B cell (primary cell): Measurements from ENCODE around the gene ZER1. TPM values are rescaled to one million over a fixed set of nuclear protein-coding genes. Genes with fewer than 3 reads are reported as not detected.

Experiments used
- ATAC-seq: fragments of 200-7000 bp; cut with Tn5 transposase; one replicate; pipeline ENCODE4 v1.10.0; 2021; ENCODE audit warnings: low read depth, mild to moderate bottlenecking, moderate number of reproducible peaks, moderate library complexity
- CTCF ChIA-PET: fragments of 350-600 bp; sonication (Branson Sonifier 250); formaldehyde crosslinking; loops from one replicate; lab custom pipeline; 2021; ENCODE audit warnings: antibody characterized with exemption, inconsistent platforms; lab: Charles Lee
- POLR2A ChIA-PET: fragments of 350-600 bp; sonication (Branson Sonifier 250); formaldehyde crosslinking; loops from one replicate; lab custom pipeline; 2021; ENCODE audit warnings: antibody characterized with exemption; lab: Charles Lee
- DNase-seq: peaks from one replicate; pipeline ENCODE4 v3.0.0; 2013
- H2AFZ ChIP-seq: 2 replicates; pipeline ENCODE4 v1.6.1; 2012; ENCODE audit warnings: mild to moderate bottlenecking, low read depth, low read length; ENCODE audit not compliant: insufficient read depth, poor library complexity, severe bottlenecking
- H3K27ac ChIP-seq, 2 donors: 1 replicate in 1 of 2; 2 replicates in 1 of 2; pipeline ENCODE4 v1.5.1; 2012 to 2013; ENCODE audit warnings: low read length in 2 of 2, mild to moderate bottlenecking in 2 of 2, moderate library complexity in 1 of 2
- H3K27me3 ChIP-seq, 4 experiments: fragments of 200-600 bp in 1 of 4; sonication (generic) in 1 of 4; replicated peaks in 1 of 4; 1 replicate in 2 of 4; 2 replicates in 2 of 4; pipeline versions ENCODE4 v1.6.1 to v1.7.0; 2013 to 2016; ENCODE audit warnings: low read length in 3 of 4, mild to moderate bottlenecking in 2 of 4, mixed read lengths in 1 of 4, moderate library complexity in 1 of 4; ENCODE audit not compliant: insufficient read depth in 4 of 4, control insufficient read depth in 3 of 4; ENCODE audit errors: control extremely low read depth in 1 of 4
- H3K36me3 ChIP-seq, 2 experiments: replicated peaks in 1 of 2; 1 replicate in 1 of 2; 2 replicates in 1 of 2; pipeline versions ENCODE4 v1.6.1 to v1.7.1; 2013; ENCODE audit warnings: low read length in 1 of 2; ENCODE audit not compliant: insufficient read depth in 2 of 2, control insufficient read depth in 1 of 2; ENCODE audit errors: control extremely low read depth in 1 of 2, extremely low read depth in 1 of 2
- H3K4me1 ChIP-seq, 2 donors: fragments of 200-600 bp in 1 of 2; sonication (generic) in 1 of 2; 1 replicate in 1 of 2; 2 replicates in 1 of 2; pipeline versions ENCODE4 v1.5.1 to v1.6.1; 2013 to 2017; ENCODE audit warnings: low read length in 2 of 2; ENCODE audit not compliant: control insufficient read depth in 2 of 2, insufficient read depth in 2 of 2
- H3K4me2 ChIP-seq: replicated peaks from 2 replicates; pipeline ENCODE3; 2012; ENCODE audit warnings: mild to moderate bottlenecking, low read depth, low read length; ENCODE audit not compliant: poor library complexity, severe bottlenecking
- H3K4me3 ChIP-seq, 5 experiments: fragments of 200-600 bp in 1 of 5; sonication (generic) in 1 of 5; 1 replicate in 3 of 5; 2 replicates in 2 of 5; pipeline versions ENCODE4 v1.5.1 to v1.7.0; 2011 to 2016; ENCODE audit warnings: low read length in 4 of 5, mild to moderate bottlenecking in 4 of 5, low read depth in 2 of 5, control low read depth in 1 of 5, moderate library complexity in 1 of 5; ENCODE audit not compliant: insufficient read depth in 1 of 5; ENCODE audit errors: control extremely low read depth in 1 of 5, extremely low read depth in 1 of 5
- H3K79me2 ChIP-seq: fragments of 200-600 bp; sonication (generic); one replicate; pipeline ENCODE4 v1.6.0; 2016; ENCODE audit warnings: low read length; ENCODE audit not compliant: control insufficient read depth, insufficient read depth
- H3K9ac ChIP-seq: fragments of 200-600 bp; sonication (generic); 2 replicates; pipeline ENCODE4 v1.6.1; 2017; ENCODE audit warnings: mild to moderate bottlenecking, low read length, moderate library complexity
- H3K9me3 ChIP-seq, 3 donors: one replicate each; pipeline versions ENCODE4 v1.6.1 to v1.7.1; 2013; ENCODE audit warnings: low read length in 2 of 3; ENCODE audit not compliant: control insufficient read depth in 2 of 3, insufficient read depth in 1 of 3; ENCODE audit errors: control extremely low read depth in 1 of 3
- H4K20me1 ChIP-seq: 2 replicates; pipeline ENCODE4 v1.6.0; 2012; ENCODE audit warnings: mild to moderate bottlenecking, low read length; ENCODE audit not compliant: insufficient read depth, control insufficient read depth, poor library complexity, severe bottlenecking
- H3K27ac Mint-ChIP-seq: one replicate; pipeline ENCODE4 v1.8.0; 2021; ENCODE audit warnings: mixed read lengths
- H3K27me3 Mint-ChIP-seq: one replicate; pipeline ENCODE4 v1.8.0; 2021; ENCODE audit warnings: mixed read lengths
- H3K4me1 Mint-ChIP-seq: one replicate; pipeline ENCODE4 v1.8.0; 2021; ENCODE audit warnings: mixed read lengths
- H3K4me3 Mint-ChIP-seq: one replicate; pipeline ENCODE4 v1.8.0; 2021; ENCODE audit warnings: mixed read lengths
- H3K9me3 Mint-ChIP-seq: one replicate; pipeline ENCODE4 v1.8.0; 2022; ENCODE audit warnings: mixed read lengths; ENCODE audit not compliant: insufficient read depth
- EZH2 ChIP-seq: IDR thresholded peaks from 2 replicates; pipeline ENCODE4 v1.6.1; 2012; ENCODE audit warnings: borderline replicate concordance, low read depth, mild to moderate bottlenecking, moderate library complexity, low read length; ENCODE audit not compliant: insufficient read depth, poor library complexity, severe bottlenecking
- WGBS: methylation state at CpG from one replicate; pipeline ENCODE4 v1.1.5; 2013; ENCODE audit warnings: missing lambda C conversion rate; ENCODE audit not compliant: insufficient coverage; 5-methylcytosine and 5-hydroxymethylcytosine counted together
- intact Hi-C: fragments of 100-400 bp; cut with micrococcal nuclease; formaldehyde crosslinking; loops from one replicate; pipeline ENCODE4 v1.10.0; 2022
- polyA plus RNA-seq: library from polyadenylated mRNA; depleted of rRNA; stranded (reverse); fragments of >200 nt; gene quantifications from 2 replicates; pipeline ENCODE4 v1.2.3, GENCODE V29; 2012
- total RNA-seq, 2 donors: library from RNA; stranded (reverse); fragments of 120-200 nt in 1 of 2; gene quantifications; 1 replicate in 1 of 2; 2 replicates in 1 of 2; pipeline versions ENCODE4 v1.2.3 to v1.2.4, GENCODE V29; 2013 to 2022
- TF ChIP-seq, protein P1 (sequence below): fragments of 200-600 bp; IDR thresholded peaks from one replicate; pipeline ENCODE4 v1.8.0; 2022; ENCODE audit warnings: antibody characterized with exemption, mild to moderate bottlenecking

ZER1 gene
- total and polyA plus RNA-seq, 2 donors (not counting 1 experiment from before 2014, with no cell fraction given) = 26.9 to 42.2 TPM

DNA sequence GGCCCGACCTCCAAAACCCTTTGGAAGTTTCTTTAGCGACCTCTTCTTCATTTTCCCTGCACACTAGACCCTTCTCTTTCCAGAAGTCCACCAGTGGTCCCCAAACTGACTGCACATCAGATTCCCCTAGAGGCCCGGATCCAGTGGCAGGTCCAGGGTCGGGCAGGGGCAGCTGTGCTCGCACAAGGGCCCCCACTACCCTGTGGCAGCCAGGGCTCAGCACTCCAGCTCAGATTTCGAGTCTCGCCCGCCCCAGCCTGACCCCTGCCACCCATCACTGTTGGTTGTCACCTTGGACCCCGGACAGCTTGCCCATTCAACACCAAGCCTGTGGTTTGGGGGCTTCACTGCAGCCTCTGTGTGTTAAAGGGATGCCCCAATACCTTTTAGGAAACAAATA is 40.0 kb downstream of the ZER1 start:
- Histone ChIP-seq H3K36me3 (peaks cover 0 to 23% of the 10 kb centered on the region in 2 experiments), H3K9ac (no peak overlapping the region), H3K4me2 (no peak overlapping the region), H3K4me1 (no peaks in the 10 kb centered on the region), H3K4me3 (no peak overlapping the region), H3K9me3 (no peaks in the 10 kb centered on the region), H3K27me3 (no peaks in the 10 kb centered on the region), H3K79me2 (no peaks in the 10 kb centered on the region), H3K27ac (no peak overlapping the region), H4K20me1 (no peaks in the 10 kb centered on the region), H2AFZ (no peak overlapping the region)
- H3K27ac Mint-ChIP-seq = no peak overlapping the region
- ChIA-PET CTCF (no interaction called here), POLR2A (no interaction called here)
- no peaks in the 10 kb centered on the region for H3K9me3 Mint-ChIP-seq
- no peak for TF ChIP-seq EZH2
- TF ChIP-seq, protein P1, sequence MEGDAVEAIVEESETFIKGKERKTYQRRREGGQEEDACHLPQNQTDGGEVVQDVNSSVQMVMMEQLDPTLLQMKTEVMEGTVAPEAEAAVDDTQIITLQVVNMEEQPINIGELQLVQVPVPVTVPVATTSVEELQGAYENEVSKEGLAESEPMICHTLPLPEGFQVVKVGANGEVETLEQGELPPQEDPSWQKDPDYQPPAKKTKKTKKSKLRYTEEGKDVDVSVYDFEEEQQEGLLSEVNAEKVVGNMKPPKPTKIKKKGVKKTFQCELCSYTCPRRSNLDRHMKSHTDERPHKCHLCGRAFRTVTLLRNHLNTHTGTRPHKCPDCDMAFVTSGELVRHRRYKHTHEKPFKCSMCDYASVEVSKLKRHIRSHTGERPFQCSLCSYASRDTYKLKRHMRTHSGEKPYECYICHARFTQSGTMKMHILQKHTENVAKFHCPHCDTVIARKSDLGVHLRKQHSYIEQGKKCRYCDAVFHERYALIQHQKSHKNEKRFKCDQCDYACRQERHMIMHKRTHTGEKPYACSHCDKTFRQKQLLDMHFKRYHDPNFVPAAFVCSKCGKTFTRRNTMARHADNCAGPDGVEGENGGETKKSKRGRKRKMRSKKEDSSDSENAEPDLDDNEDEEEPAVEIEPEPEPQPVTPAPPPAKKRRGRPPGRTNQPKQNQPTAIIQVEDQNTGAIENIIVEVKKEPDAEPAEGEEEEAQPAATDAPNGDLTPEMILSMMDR = no peak
- intact Hi-C loops = no loop called here
- H3K27me3 Mint-ChIP-seq = no peaks in the 10 kb centered on the region
- H3K4me1 Mint-ChIP-seq = no peaks in the 10 kb centered on the region
- ATAC-seq (no peak), DNase-seq (no peak)
- no peak overlapping the region for H3K4me3 Mint-ChIP-seq
- 81% methylated on average over 9 of the region's 9 CpGs for WGBS

DNA sequence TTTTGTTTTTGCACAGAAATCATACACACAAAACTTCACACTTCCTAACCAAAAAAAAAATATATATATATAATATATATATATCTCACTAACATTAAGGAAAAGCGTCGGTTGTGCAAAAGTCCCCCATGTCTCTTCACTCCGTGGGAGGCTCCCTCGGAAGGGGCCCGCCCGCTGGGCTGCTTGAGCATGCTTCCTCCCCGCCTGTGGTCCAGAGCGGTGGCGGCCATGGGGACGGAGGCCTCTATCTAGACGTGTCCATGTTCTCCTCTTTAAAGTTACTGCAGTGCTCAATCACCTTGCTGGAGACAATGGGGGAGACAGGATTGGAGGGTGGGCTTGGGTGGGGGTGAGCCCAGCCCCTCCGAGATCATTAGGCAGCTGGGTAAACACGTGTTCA is 40.6 kb downstream of the ZER1 start:
- CTCF ChIA-PET = no interaction called here
- Histone ChIP-seq H3K36me3 (peaks cover 0 to 23% of the 10 kb centered on the region in 2 experiments), H3K27me3 (no peaks in the 10 kb centered on the region), H3K4me2 (no peak overlapping the region), H3K27ac (no peak overlapping the region), H3K4me1 (no peaks in the 10 kb centered on the region), H3K4me3 (no peak overlapping the region), H4K20me1 (no peaks in the 10 kb centered on the region), H3K9me3 (no peaks in the 10 kb centered on the region), H3K79me2 (no peaks in the 10 kb centered on the region), H2AFZ (no peak overlapping the region), H3K9ac (no peak overlapping the region)
- Mint-ChIP-seq H3K27me3 (no peaks in the 10 kb centered on the region), H3K27ac (no peak overlapping the region), H3K4me1 (peaks cover 1% of the 10 kb centered on the region), H3K9me3 (no peaks in the 10 kb centered on the region), H3K4me3 (no peak overlapping the region)
- POLR2A ChIA-PET = no interaction called here
- TF ChIP-seq, protein P1 = no peak
- TF ChIP-seq EZH2 = no peak
- 96% methylated on average over 5 of the region's 13 CpGs for WGBS
- ATAC-seq (no peak), DNase-seq (no peak)
- intact Hi-C loops = no loop called here
